Umbilical cord (tissue), 2 donors: Measurements from ENCODE around the gene SLC28A1. TPM values are rescaled to one million over a fixed set of nuclear protein-coding genes. Genes with fewer than 3 reads are reported as not detected.
"Not testable (repeated sequence)": the region's sequence is repeated elsewhere in the genome, so short reads cannot be mapped to it uniquely, and the experiment has no call there.

Experiments
- DNase-seq: peaks from one replicate; pipeline ENCODE4 v3.0.0-alpha.2; 2015; ENCODE audit warnings: low spot score
- total RNA-seq: library from RNA; depleted of rRNA; stranded (reverse); fragments of >200 nt; gene quantifications from one replicate; pipeline ENCODE4 v1.2.3, GENCODE V29; 2014; ENCODE audit warnings: low replicate concordance; ENCODE audit not compliant: insufficient read depth

The SLC28A1 gene
- 0.72 TPM for total RNA-seq

- DNase-seq: no peak
These were observed at the start of gene SLC28A1 for GRCh38 chr15:84883916-84884781. Gene SLC28A1, plus strand, starts transcription at chr15:84884662. Its CDS starts 3,099 bp downstream, at chr15:84887761.

- DNase-seq: no peak
These were observed 49.5 kb upstream of the SLC28A1 start for GRCh38 chr15:84834969-84835368.

GRCh38 chr15:84835661-84836337, 48.7 kb upstream of the SLC28A1 start:
- DNase-seq: no peak

GRCh38 chr15:84836844-84837243, 47.6 kb upstream of the SLC28A1 start:
- no peak for DNase-seq

- no peak for DNase-seq
These were observed 44.7 kb upstream of the SLC28A1 start for GRCh38 chr15:84839714-84840113.

- no peak for DNase-seq
These were observed 44.2 kb upstream of the SLC28A1 start for GRCh38 chr15:84840255-84840654.

- DNase-seq: peak; percentile 56
These were observed 43.6 kb upstream of the SLC28A1 start for GRCh38 chr15:84840741-84841429.

GRCh38 chr15:84842781-84843180, 41.7 kb upstream of the SLC28A1 start:
- no peak for DNase-seq

GRCh38 chr15:84844964-84845363, 39.5 kb upstream of the SLC28A1 start:
- DNase-seq: no peak

- DNase-seq: not testable (repeated sequence)
These were observed 38.8 kb upstream of the SLC28A1 start for GRCh38 chr15:84845631-84846030.

- no peak for DNase-seq
These were observed 38.2 kb upstream of the SLC28A1 start for GRCh38 chr15:84846269-84846668.

GRCh38 chr15:84847382-84847781, 37.1 kb upstream of the SLC28A1 start:
- no peak for DNase-seq

- DNase-seq: no peak
These were observed 32.2 kb upstream of the SLC28A1 start for GRCh38 chr15:84852212-84852611.

GRCh38 chr15:84855136-84855535, 29.3 kb upstream of the SLC28A1 start:
- DNase-seq: no peak

GRCh38 chr15:84855765-84856164, 28.7 kb upstream of the SLC28A1 start:
- DNase-seq: no peak

GRCh38 chr15:84856731-84857417, 27.6 kb upstream of the SLC28A1 start:
- DNase-seq: no peak

- no peak for DNase-seq
These were observed 27.0 kb upstream of the SLC28A1 start for GRCh38 chr15:84857418-84858004.

- DNase-seq: no peak
These were observed 26.2 kb upstream of the SLC28A1 start for GRCh38 chr15:84858231-84858630.

GRCh38 chr15:84859144-84859543, 25.3 kb upstream of the SLC28A1 start:
- DNase-seq: no peak

GRCh38 chr15:84859651-84860050, 24.8 kb upstream of the SLC28A1 start:
- no peak for DNase-seq

GRCh38 chr15:84861781-84862180, 22.7 kb upstream of the SLC28A1 start:
- DNase-seq: no peak
